ENCODE results near the gene PAK4. TPM values are rescaled to one million over a fixed set of nuclear protein-coding genes. Genes with fewer than 3 reads are reported as not detected.
A peak's percentile ranks its signal among the peaks of the same experiment; 100 is the strongest.

PAK4 gene
- total RNA-seq, 1 donor from 2014 or later = 18.0 TPM

DNA sequence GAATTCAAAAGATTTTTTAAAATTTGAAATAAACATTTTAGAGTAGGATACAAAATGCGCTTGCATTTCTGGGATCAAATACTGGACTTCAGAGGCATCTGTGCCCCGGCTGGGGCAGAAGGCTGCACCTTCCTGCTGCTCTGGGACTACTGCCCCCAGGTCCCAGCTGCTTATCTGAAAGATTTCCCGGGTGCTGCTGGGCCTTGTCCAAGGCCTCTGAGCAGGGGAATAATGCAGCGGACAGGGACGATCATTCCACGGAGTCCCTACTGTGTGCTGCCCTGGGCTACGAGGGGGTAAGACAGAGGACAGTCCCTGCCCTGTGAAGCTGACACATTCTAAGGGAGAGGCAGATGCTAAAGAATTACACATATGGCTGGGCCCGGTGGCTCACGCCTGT is 38.0 kb downstream of the PAK4 start:
- DNase-seq (ENCODE audit: low spot score) = no peak

GRCh38 chr19:39164289-39164688 is 38.7 kb downstream of the PAK4 start:
- DNase-seq (ENCODE audit: low spot score) = no peak

DNA sequence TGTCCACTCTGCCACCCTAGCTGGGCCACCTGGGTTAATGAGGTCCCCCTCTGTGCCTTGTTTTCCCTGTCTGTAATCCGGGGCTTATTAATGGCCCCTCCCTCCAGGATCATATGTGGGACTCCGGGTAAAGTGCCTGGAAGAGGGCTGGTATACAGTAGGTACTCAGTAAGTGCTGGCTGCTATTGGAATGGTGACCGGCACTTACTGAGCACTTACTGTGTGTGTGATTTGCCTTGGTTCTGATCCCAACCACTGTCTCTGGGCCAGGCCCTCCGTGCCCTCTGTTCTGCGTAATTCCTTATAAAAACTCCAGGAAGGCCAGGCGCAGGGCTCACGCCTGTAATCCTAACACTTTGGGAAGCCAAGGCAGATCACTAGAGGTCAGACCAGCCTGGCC is 40.3 kb downstream of the PAK4 start:
- no peak for DNase-seq (ENCODE audit: low spot score)

GRCh38 chr19:39166571-39167391 is 41.2 kb downstream of the PAK4 start:
- no peak for DNase-seq (ENCODE audit: low spot score)

- no peak for DNase-seq (ENCODE audit: low spot score)
Observed at GRCh38 chr19:39167461-39168257, 42.1 kb downstream of the PAK4 start.

GRCh38 chr19:39168258-39169142 is 42.9 kb downstream of the PAK4 start:
- peak; percentile 78 for DNase-seq (ENCODE audit: low spot score)

GRCh38 chr19:39169143-39169810 is 43.7 kb downstream of the PAK4 start:
- peak; percentile 85 for DNase-seq (ENCODE audit: low spot score)

GRCh38 chr19:39170386-39171231 is 45.0 kb downstream of the PAK4 start:
- DNase-seq (ENCODE audit: low spot score) = peak; percentile 82

DNA sequence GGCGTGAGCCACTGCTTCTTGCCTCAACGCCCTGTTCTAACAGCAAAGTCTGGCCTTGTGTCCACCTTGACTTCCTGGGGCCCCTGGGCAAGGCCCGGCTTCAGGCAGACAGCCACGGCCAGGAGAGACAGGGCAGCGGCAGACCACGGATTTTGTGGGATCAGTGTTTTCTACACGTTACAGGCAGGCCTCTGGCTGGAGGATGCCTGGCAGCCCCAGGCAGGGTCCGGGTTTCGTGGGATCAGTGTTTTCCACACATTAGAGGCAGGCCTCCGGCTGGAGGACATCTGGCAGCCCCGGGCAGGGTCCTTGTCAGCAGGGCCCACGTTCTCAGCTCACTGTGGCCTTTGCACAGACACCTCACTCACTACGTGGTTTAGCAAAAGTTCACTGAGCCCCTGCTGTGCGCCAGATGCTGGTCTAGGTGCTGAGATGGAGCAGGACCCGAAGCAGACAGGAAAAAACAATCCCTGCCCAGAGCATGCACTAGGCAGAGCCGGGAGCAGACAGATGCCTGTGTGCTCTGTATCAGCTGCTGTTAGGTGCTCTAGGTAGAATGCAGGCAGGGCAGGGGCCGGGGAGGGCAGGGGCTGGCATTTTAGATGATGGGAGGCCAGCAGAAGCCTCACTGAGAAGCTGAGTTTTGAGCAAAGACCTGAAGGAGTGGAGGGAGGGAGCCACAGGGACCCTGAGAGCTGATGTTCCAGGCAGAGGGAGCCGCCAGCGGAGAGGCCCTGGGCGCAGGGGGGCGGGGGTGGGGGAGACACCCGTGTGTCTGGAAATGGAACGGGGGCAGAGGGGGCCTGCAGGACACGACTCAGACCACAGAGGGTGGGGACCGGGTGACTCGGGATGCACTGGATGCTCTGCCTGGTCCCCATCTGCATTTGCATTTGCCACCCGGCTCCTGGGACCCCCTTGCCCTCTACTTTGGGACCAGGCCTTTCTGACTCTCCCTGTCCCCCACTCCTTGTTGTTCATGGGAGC is 46.2 kb downstream of the PAK4 start:
- no peak for DNase-seq (ENCODE audit: low spot score)

- no peak for DNase-seq (ENCODE audit: low spot score)
Observed at GRCh38 chr19:39172700-39173501, 47.3 kb downstream of the PAK4 start.

DNA sequence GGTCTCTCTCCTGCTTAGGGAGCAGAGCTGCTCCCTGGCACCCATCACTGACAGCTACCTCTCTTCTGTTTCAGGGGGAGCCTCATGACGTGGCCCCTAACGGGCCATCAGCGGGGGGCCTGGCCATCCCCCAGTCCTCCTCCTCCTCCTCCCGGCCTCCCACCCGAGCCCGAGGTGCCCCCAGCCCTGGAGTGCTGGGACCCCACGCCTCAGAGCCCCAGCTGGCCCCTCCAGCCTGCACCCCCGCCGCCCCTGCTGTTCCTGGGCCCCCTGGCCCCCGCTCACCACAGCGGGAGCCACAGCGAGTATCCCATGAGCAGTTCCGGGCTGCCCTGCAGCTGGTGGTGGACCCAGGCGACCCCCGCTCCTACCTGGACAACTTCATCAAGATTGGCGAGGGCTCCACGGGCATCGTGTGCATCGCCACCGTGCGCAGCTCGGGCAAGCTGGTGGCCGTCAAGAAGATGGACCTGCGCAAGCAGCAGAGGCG is 48.0 kb downstream of the PAK4 start:
- DNase-seq (ENCODE audit: low spot score) = no peak

DNA sequence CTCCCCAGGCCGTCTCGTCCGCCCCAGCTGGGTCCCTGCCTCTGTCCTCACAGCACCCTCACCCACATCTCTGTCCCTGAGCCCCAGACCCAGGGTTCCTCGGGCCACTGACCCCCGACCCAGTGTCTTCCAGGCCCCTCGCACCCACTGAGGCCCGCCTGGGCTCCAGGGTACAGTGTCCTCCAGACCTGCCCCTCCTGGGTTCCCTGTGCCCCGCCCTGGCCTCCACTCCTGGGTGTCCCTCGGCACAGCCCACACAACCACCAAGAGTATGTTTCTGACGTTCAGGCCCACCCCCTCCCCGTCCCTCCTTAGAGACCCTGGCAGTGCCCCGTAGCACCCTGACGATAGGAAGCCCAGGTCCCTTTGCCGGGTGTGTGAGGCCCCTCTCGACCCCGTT is 48.6 kb downstream of the PAK4 start:
- DNase-seq (ENCODE audit: low spot score) = no peak

- DNase-seq (ENCODE audit: low spot score) = no peak
Observed at GRCh38 chr19:39174558-39175544, 49.3 kb downstream of the PAK4 start.

DNA sequence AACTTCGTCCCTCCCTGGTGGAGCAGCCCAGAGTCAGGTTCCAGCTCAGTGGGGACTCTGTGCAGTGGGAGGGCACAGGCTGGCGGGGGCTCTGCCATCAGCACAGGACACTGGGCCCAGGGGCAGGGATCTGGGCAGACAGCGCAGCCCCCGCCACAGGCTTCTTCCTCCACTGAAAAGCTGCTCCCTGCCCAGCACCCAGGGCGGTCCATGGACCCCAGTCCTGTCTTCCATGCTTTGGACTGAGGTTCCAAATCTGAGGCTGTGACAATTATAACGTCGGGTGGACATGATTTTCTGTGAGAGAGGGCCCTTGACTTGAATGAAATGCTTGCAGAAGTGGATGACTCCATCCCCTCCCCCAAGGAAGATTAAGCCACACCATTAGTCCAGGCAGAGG is 50.0 kb downstream of the PAK4 start:
- DNase-seq (ENCODE audit: low spot score) = no peak

GRCh38 chr19:39177110-39177699 is 51.6 kb downstream of the PAK4 start:
- DNase-seq (ENCODE audit: low spot score) = no peak

DNA sequence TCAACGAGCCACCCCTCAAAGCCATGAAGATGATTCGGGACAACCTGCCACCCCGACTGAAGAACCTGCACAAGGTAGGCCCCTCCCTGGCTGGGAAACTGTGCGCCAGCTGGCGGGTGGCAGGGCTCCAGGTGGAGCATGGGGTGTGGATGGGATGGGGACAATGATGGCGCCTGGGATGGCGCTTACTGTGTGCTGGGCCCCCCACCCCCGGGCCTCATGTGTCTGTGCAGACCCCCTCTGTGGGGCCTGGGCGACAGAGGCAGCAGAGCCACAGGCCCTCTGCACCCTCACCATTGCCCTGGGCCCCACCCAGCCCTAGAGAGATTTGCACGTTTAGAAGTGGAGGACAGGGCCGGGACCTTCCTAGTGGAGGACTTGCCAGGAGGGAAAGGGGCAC is 52.1 kb downstream of the PAK4 start:
- no peak for DNase-seq (ENCODE audit: low spot score)
